Measurements from ENCODE around the gene NLRP6.
"Not testable (repeated sequence)": the region's sequence is repeated elsewhere in the genome, so short reads cannot be mapped to it uniquely, and the experiment has no call there.

Gene NLRP6

GRCh38 chr11:327581-327923, 49.3 kb downstream of the NLRP6 start:
- no peak for DNase-seq

GRCh38 chr11:328012-328411, 49.8 kb downstream of the NLRP6 start:
- no peak for DNase-seq

- DNase-seq, result not testable (repeated sequence)
These were observed 50.4 kb downstream of the NLRP6 start for GRCh38 chr11:328516-329100.

GRCh38 chr11:329886-330253, 51.7 kb downstream of the NLRP6 start:
- no peak for DNase-seq

DNA sequence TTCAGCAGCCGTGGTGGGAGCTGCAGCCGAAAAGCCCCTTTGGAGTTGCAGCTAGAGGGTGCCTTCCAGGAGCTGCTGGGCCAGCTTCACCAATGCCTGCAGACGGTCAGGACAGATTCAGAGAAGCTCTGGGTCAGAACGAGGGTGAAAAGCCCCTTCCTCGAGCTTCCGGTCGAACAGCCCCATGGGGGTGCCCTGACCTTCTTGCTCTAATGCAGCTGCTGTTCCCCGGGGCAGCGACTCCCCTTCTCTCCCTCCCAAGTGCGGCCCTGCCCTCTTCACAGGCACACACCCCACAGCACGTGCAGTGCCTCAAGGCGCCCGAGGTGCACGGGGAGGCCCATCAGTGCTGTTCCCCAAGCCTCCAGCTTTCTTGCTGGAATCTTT, 52.1 kb downstream of the NLRP6 start:
- no peak for DNase-seq

- no peak for DNase-seq
These were observed 52.6 kb downstream of the NLRP6 start for GRCh38 chr11:330694-331357.

DNA sequence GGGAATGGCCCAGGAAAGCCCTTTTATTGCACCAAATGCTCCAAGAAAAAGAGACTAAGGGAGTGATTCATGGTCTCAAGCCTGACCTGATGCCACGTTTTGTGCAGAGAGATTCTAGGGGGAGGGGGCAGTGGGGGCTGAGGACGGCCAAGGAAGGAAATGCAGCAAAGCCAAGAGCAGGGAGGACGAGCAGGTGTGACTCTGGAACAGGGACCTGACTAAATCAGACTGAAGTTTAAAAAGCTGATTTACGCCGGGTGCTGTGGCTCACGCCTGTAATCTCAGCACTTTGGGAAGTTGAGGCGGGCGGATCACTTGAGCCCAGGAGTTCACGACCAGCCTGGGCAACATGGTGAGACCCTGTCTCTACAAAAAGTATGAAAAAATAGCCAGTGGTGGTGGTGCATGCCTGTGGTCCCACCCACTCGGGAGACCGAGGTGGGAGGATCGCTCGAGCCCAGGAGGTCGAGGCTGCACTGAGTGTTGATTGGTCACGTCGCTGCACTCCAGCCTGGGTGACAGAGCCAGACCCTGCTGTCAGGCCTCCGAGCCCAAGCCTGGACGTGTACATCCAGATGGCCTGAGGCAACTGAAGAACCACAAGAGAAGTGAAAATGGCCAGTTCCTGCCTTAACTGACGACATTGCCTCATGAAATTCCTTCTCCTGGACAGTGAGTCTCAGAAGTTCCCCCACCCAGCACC, 53.3 kb downstream of the NLRP6 start:
- DNase-seq, result no peak

DNA sequence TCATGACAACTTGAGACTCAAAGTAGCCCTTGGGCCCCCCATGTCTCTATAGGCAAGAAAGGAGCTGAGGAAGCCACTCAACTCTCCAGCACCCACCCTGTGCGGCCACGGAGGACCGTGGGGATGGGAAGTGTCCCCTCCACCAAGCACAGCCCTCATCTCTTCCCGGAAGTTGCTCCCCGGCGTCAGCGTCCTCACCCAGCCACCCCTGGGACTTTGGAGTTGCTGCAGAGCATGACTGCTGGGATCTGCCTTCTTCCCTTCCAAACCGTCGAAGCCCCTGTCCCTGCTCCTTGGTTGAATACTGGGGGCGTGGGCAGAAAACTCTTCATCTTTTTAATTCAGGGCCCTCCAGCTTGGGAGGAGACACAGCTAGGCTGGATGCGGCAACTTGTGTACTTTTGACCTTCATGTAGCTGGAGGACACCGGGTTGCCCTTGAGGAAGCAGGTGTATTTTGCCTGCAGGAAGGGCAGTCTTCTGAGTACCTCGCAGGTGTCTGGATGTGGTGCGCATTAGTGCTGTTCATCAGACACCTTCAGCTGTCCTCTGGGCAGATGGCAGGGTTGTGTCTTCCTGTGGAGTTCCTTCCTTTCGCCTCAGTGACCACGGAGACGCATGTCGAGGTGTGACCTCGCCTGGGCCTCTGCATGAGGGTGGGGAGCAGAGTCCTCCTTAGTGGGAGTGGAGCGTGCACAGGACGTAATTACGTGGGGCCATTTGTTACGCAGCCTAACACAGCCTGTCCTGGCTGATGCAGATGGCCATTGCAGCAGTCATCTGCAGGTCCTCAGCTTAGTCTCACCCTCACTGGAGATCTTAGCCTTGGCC, 54.7 kb downstream of the NLRP6 start:
- no peak for DNase-seq

- DNase-seq, result not testable (repeated sequence)
These were observed 55.5 kb downstream of the NLRP6 start for GRCh38 chr11:333616-334263.

- no peak for DNase-seq
These were observed 56.2 kb downstream of the NLRP6 start for GRCh38 chr11:334264-334994.

Measured in NCI-H1694 treated with DMSO at 0.1 percent for 48 hours (cell line).